Skin of body (tissue), 2 donors: Measurements from ENCODE around the gene RAB21. TPM values are rescaled to one million over a fixed set of nuclear protein-coding genes. Genes with fewer than 3 reads are reported as not detected.
A peak's percentile ranks its signal among the peaks of the same experiment; 100 is the strongest.
"Not testable (repeated sequence)": the region's sequence is repeated elsewhere in the genome, so short reads cannot be mapped to it uniquely, and the experiment has no call there.

Experiments
- DNase-seq: peaks from one replicate; lab custom pipeline; 2025; lab: John Stamatoyannopoulos, UW
- total RNA-seq: library from RNA; depleted of rRNA; stranded (reverse); fragments of >200 nt; gene quantifications from one replicate; pipeline ENCODE4 v1.2.3, GENCODE V29; 2014

Gene RAB21
- total RNA-seq, 1 donor from 2014 or later: 26.7 TPM

- DNase-seq: no peak
These were observed 41.2 kb downstream of the RAB21 start for GRCh38 chr12:71795901-71796300.

GRCh38 chr12:71797531-71797930 is 42.9 kb downstream of the RAB21 start:
- no peak for DNase-seq

GRCh38 chr12:71799106-71799505 is 44.4 kb downstream of the RAB21 start:
- DNase-seq: peak; percentile 13

- DNase-seq: no peak
These were observed 45.5 kb downstream of the RAB21 start for GRCh38 chr12:71800177-71800576.

- DNase-seq: no peak
These were observed 49.8 kb downstream of the RAB21 start for GRCh38 chr12:71804505-71804904.

GRCh38 chr12:71810921-71811320 is 56.3 kb downstream of the RAB21 start:
- DNase-seq: no peak

GRCh38 chr12:71815242-71815641 is 60.6 kb downstream of the RAB21 start:
- DNase-seq: not testable (repeated sequence)

- DNase-seq: not testable (repeated sequence)
These were observed 67.4 kb downstream of the RAB21 start for GRCh38 chr12:71822088-71822487.

- DNase-seq: no peak
These were observed 74.2 kb downstream of the RAB21 start for GRCh38 chr12:71828813-71829212.

GRCh38 chr12:71837356-71837755 is 82.7 kb downstream of the RAB21 start:
- DNase-seq: no peak

GRCh38 chr12:71838231-71838630 is 83.6 kb downstream of the RAB21 start:
- no peak for DNase-seq

GRCh38 chr12:71838676-71839075 is 84.0 kb downstream of the RAB21 start:
- no peak for DNase-seq

- DNase-seq: no peak
These were observed 85.7 kb downstream of the RAB21 start for GRCh38 chr12:71840231-71840847.

- no peak for DNase-seq
These were observed 91.8 kb downstream of the RAB21 start for GRCh38 chr12:71846322-71846940.

GRCh38 chr12:71848212-71848611 is 93.5 kb downstream of the RAB21 start:
- no peak for DNase-seq

GRCh38 chr12:71849109-71849851 is 94.6 kb downstream of the RAB21 start:
- DNase-seq: no peak

Other genes starting within 250 kb of the RAB21 start
- gene ZFC3H1, start 91.0 kb upstream of the RAB21 start, total RNA-seq: 76.9 TPM
- 6.1 TPM for gene THAP2, start 90.6 kb upstream of the RAB21 start, total RNA-seq
- gene TMEM19, start 68.8 kb upstream of the RAB21 start, total RNA-seq: 36.8 TPM
- 51.3 TPM for gene TBC1D15, start 84.9 kb downstream of the RAB21 start, total RNA-seq
- gene TPH2, start 184.0 kb downstream of the RAB21 start, total RNA-seq: not detected